Measurements from ENCODE around the gene C1orf35.

- no peak for TF ChIP-seq CTCF (IDR thresholded peaks at IDR 0.05 in 2 of 3, conservative IDR thresholded peaks at IDR 0.05 in 1 of 3; ENCODE audit: insufficient read depth in 2 of 3, low read depth in 1 of 3, low read length in 3 of 3)
- no peak for TF ChIP-seq ZBTB7A (IDR thresholded peaks at IDR 0.05; ENCODE audit: borderline replicate concordance, control insufficient read depth, low read depth, low read length)
- no peak for TF ChIP-seq CBX5 (IDR thresholded peaks at IDR 0.05; ENCODE audit: borderline replicate concordance, low read depth)
- TF ChIP-seq ELF2 (CRISPR knock-in tag; IDR thresholded peaks at IDR 0.05): no peak
- TF ChIP-seq NRF1 (conservative IDR thresholded peaks at IDR 0.05 in 1 of 2, IDR thresholded peaks at IDR 0.05 in 1 of 2): no peak
- TF ChIP-seq ZKSCAN1 (IDR thresholded peaks at IDR 0.05; ENCODE audit: low read depth, low read length): no peak
- no peak for TF ChIP-seq BRF2 (IDR thresholded peaks at IDR 0.05; ENCODE audit: borderline replicate concordance, insufficient read depth, insufficient read length)
- TF ChIP-seq HBP1 (CRISPR knock-in tag; IDR thresholded peaks at IDR 0.05): no peak
These were observed 5.6 kb downstream of the C1orf35 start for GRCh38 chr1:228097333-228098081.
